Measurements from ENCODE around the gene CCDC141.

CCDC141 gene

GRCh38 chr2:178954049-178954448 is 95.9 kb downstream of the CCDC141 start:
- no peak for DNase-seq

DNA sequence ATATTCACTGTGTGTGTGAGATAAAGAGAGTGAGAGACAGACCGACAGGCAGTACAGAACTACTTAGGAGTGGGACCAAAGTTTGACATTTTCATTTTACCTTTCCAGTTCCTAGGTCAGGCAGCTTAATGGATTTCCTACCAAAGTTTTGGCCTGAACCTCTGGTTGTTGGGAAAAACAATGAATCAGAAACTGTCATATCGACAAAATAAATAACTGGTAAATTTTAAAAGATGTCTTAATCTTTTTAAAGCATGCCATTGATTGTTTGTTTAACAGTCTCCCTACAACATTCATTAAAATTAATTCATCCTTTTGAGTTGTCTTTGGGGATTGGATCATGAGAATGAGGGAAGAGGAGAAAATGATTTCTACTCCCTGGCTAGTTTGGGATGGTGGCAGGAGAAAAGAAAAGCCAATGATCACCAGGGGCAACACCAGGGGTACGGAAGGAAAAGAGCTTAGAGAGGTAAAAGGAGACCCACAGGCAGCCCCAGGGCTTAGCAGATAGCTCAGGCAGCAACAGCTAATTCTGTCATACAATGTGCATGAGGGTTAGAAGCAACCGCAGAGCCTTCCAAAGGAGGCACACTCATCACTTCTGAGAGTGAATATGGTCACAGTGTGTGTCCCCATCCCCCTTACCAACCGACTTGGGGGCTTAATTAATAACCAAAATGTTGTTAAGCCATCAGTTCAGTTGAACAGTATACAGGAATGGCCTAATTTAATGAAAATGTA is 98.5 kb downstream of the CCDC141 start:
- no peak for DNase-seq

GRCh38 chr2:178949584-178949983 is 100.4 kb downstream of the CCDC141 start:
- no peak for DNase-seq

DNA sequence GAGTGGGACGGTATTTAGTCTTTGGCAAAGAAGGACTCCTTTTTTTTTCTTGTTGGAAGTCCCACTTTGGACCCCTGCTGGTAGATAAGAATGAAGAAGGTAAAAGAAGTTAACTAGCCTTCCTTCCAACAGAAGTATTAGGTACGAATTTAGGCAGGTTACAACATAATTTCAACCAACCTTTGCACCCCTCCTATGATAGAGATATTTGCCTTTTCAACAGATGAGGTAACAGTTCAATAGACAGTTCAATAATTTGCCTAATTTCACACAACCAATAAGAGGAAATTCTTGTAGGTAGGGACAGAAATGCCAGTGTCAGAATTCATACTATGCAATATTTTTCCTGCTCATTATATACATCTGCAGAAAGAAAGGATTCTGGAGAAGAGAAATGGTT is 100.8 kb downstream of the CCDC141 start:
- no peak for DNase-seq

- DNase-seq = no peak
These were observed 102.9 kb downstream of the CCDC141 start for GRCh38 chr2:178947006-178947405.

DNA sequence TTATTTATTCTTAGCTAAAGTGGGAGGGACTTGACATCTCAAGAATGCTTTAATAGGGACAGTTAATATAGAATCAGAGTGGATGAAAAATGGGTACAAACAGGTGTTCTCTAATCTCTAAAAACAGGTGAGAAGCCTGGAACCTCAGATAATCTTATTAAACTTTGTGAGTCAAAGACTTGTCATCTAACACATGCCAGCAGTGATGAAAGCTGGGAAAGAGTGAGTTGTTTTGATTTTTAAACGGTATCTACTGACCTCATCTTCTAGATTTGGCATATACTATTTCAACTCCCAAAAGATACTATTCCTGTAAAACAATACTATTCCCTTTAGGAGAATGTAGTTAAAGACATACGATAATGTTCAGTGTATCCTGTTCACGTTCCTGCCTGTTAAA is 103.4 kb downstream of the CCDC141 start:
- DNase-seq = no peak

DNA sequence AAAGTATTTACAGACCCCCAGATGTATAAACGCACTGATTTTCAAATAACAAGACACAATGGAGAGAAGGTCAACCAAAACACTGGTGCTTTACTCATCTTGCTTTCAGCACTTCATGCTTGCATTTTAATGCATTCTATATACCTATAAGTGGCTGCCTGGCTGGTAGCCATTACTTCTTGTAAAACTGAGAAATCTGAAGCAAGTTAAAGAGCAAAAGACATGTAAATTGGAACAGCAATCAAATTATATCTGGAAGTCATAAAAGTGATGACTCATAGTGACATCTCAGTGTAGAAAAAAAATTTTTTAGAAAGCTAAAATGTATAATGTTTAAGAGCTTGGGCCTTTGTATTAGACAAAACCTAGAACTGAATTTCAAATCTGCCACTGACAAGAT is 106.2 kb downstream of the CCDC141 start:
- no peak for DNase-seq

DNA sequence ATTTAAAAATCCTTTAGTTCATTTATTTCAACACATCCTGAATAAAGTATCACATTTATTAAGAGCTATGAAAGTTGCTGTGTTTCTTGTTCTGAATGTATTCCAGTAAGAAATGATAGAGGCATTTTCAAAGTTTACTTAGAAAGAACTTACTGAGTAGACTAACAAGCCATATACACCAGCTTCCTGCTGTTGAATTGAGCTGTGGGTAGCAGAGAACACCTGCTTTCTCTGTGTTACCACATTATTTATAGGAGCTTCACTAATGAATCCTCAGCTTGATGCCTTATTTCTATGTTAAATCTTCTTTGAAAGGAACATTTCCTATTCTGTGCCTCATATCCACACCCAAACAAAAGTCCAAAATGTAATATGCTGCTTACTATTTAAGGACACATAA is 115.4 kb downstream of the CCDC141 start:
- DNase-seq = no peak

GRCh38 chr2:178933493-178933892 is 116.4 kb downstream of the CCDC141 start:
- DNase-seq = no peak

DNA sequence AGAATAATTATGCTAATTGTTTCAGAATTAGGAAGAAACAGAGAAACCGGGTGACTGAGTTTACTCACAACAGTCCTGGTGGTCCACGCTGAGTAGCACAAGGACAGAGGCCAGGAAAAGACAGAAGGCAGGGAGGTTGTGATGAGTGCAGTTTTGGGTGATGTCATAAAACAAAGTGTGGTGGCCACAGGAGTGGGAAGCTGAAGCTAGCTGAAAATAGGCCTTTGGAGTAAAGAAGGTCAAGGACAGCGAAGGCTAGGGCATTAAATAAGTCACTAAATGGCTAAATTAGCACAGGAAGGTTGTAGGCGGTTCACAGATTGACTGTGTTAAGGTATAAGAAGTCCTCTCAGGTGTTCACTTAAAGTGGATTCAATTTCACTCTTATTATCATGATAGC is 121.9 kb downstream of the CCDC141 start:
- no peak for DNase-seq

- DNase-seq = no peak
These were observed 122.8 kb downstream of the CCDC141 start for GRCh38 chr2:178927173-178927572.

DNA sequence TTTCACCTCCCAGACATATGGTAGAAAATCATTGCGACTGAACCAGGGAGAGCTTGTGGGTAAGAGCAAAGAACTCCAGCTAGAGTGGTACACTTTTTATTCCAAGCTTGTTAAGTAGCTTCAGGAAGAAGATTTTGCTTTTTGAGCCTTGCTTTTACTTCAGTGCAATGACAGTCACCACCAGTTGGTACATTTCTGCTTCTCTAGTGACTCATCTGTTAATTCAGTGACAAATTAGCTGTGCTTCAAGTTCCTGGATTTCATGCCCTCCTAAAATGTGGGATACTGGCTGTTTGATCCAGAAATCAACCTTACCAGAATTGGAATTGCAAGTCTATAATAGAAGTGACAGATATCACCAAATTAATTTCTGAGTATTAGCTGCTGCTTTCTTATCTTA is 125.1 kb downstream of the CCDC141 start:
- no peak for DNase-seq

GRCh38 chr2:178923546-178923945 is 126.4 kb downstream of the CCDC141 start:
- no peak for DNase-seq

DNA sequence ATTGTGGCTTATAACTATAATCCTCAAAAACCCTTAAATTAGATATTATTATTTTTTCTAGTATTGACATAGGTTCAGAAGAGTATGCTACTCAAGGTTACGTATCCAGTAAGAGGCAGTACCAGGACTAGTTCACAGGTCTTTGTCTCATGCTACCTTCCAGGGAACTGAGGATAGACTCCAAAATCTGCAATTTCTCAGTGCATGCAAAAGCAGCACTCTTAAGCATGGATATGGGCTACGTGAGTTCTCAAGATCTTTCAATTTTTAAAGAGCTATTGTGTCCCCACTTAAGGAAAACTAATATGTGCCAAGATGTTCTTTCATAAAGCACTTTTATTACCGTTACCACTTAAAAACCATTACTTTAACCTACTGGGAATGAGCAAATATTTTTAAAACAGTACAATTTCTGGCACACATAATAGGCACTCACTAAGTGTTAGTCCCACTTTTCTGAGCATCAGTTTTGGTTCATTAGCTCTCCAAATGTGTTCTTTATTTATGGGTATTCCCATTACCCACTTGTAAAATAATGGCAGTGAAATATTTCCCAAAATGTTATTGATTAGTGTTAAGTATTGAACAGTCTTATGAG is 128.9 kb downstream of the CCDC141 start:
- DNase-seq = no peak

- DNase-seq = no peak
These were observed 132.4 kb downstream of the CCDC141 start for GRCh38 chr2:178917555-178917954.

DNA sequence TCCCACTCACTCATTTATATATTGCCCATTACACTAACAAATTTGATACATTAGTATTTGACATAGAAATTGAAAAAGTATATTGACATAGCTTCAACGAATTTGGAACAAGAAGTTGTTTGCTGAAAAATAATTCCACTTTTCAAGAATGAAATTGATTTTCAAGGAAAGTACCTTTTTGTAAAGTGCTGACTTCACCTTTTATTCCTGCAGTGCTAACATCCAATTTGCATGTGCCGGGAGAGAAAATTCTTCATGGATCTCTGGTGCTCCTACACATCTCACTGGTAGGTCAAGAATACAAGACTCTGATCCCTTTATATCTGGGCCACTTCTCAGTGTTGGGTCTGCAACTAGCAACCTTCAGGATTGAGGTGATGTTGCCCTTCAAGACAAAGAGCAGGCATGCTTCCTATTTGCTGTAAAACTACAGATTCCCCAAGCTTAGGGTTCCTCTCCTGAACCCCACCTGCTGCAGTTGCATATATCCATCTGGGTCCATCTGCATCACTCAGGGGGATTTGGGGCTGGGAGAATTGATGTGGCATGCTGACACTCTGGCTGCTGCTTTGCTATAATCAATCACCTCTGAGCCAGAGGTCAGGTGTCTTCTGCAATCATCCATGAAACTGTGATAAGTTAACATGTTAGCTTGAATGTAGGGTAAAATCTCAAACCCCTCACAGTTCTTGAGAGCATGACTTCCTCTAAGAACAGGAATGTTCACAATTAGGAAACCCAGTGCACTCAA is 134.3 kb downstream of the CCDC141 start:
- no peak for DNase-seq

DNA sequence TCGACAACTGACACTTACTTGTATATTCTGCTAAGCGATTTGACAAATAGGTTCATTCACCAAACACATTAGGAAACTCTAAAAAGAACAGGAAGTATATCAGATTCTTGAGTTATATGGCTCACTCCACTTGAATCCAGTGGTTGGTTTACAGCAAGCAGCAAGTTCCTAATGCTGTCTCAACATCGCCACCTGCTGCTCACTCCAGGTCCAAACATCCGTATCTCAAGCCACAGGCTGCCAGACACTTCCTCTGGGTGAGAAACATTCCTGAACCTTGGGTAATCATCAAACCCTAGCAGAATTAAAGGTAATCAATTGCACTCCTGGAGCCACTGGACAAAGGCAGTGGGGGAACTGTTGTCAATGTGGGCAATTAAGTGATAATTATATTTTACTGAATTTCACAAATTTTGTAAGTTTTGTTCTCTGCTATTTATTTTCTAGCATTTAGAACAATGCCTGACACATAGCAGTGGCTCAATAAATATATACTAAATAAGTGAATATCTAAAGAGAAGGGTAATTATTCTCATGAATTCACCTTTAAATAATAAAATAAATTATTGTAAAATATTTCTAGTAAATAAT is 135.6 kb downstream of the CCDC141 start:
- DNase-seq = peak in 1 of 2 experiments; percentile 34

- DNase-seq = no peak
These were observed 136.9 kb downstream of the CCDC141 start for GRCh38 chr2:178913049-178913441.

GRCh38 chr2:178912416-178913048 is 137.4 kb downstream of the CCDC141 start:
- DNase-seq = no peak

DNA sequence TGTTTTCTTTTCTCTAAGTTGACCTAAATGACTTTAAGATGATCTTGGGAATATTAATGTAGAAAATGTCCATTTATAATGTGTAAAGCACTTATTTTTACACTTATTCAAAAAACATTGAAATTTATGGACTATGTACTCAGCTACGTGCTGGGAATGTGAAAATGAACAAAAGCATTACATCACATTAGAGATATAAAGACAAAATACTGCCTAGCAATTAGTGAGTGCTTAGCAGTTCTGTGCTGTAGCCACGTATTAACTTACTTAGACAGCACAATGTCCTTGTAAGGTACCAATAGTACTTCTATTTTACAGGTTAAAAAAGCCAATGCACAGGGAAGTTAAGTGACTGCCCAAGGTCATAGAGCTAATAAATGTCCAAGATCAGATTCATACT is 138.9 kb downstream of the CCDC141 start:
- no peak for DNase-seq

DNA sequence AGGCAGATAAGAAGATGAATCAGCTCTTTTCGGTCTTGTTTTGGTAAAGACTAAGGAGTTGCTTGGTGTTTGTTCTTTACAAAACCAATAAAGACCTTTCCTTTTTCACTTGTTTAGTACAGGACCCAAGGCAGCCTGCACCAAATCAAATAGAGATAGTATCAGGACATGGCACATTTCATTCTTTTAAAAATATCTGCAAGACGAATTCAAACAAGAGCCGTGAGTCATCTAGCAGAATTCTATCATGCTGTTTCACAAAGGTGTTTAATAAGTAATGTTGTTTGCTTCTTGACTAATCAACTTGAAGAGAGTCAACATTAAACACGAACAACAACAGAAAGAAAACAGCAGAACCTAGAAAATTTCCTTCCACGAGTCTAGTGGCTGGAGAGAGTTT is 139.9 kb downstream of the CCDC141 start:
- DNase-seq = no peak

DNA sequence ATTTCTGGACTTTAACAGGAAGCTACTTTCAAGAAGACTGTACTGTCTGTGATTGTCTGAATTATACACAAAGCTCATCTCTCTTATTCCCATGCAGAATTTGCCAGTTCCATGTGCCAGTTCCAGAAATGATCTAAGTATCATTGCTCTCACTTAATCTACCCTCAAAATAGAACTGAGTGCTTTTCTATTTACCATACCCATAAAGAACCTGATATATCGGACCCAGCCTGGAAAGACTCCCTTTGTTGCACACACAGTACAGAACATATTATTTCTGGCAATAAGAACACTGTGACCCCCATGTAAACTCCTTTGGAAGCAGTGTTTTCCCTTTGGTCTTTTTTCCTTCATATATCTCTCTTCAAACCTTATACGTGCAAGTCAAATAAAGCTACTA is 140.4 kb downstream of the CCDC141 start:
- DNase-seq = no peak

DNA sequence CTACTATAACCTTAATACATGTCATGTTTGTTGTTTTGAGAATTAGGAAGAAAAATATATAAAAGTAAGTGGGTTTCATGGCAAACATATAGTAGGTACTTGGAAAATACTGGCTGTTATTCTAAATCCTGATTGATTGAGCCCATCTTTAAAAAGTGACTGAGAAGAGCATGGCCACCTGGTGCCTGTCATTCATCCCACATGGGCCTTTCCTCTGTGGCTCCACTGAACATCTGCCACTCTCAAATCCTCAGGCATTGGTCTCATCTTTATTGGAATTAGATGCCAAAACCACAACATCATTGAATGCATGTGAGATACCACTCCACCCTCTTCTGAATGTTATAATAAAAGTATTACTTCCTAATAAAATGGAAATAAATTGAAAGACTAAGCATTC is 141.1 kb downstream of the CCDC141 start:
- DNase-seq = no peak
